ENCODE measurements around the gene TTC34.

TTC34 gene

DNA sequence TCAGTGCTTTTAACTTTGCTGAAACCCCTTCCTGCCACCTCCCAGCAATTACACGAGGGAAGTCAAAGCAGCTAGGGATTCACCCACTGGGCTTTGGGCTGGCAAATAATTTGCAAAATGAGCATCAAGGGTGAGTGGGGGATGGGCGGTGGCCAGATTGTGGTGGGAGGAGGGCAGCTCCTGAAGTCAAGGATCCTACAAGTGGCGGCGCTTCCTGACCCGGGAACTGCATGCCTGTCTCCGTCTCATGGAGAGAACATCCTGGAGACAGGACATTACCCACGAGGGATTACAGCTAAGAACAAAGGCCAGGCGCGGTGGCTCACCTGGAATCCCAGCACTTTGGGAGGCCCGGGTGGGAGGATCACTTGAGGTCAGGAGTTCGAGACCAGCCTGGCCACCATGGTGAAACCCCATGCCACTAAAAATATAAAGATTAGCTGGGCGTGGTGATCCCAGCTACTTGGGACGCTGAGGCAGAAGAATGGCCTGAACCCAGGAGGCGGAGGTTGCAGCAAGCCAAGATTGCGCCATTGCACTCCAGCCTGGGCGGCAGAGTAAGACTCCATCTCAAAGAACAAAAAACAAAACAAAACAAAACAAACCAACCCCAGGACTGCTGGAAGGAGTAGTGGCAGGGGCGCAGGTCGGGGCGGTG lies 12.9 kb downstream of the TTC34 start:
- TF ChIP-seq, protein P1, sequence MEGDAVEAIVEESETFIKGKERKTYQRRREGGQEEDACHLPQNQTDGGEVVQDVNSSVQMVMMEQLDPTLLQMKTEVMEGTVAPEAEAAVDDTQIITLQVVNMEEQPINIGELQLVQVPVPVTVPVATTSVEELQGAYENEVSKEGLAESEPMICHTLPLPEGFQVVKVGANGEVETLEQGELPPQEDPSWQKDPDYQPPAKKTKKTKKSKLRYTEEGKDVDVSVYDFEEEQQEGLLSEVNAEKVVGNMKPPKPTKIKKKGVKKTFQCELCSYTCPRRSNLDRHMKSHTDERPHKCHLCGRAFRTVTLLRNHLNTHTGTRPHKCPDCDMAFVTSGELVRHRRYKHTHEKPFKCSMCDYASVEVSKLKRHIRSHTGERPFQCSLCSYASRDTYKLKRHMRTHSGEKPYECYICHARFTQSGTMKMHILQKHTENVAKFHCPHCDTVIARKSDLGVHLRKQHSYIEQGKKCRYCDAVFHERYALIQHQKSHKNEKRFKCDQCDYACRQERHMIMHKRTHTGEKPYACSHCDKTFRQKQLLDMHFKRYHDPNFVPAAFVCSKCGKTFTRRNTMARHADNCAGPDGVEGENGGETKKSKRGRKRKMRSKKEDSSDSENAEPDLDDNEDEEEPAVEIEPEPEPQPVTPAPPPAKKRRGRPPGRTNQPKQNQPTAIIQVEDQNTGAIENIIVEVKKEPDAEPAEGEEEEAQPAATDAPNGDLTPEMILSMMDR (IDR thresholded peaks at IDR 0.05; ENCODE audit: extremely low read depth, insufficient read depth, missing control alignments): no peak
- in situ Hi-C loops (cut with MboI; ENCODE audit: low pct_unique_long_range_greater_than_20kb, low sequenced_read_pairs, unreplicated experiment): no loop called here
- DNase-seq (ENCODE audit: low spot score): no peak

DNA sequence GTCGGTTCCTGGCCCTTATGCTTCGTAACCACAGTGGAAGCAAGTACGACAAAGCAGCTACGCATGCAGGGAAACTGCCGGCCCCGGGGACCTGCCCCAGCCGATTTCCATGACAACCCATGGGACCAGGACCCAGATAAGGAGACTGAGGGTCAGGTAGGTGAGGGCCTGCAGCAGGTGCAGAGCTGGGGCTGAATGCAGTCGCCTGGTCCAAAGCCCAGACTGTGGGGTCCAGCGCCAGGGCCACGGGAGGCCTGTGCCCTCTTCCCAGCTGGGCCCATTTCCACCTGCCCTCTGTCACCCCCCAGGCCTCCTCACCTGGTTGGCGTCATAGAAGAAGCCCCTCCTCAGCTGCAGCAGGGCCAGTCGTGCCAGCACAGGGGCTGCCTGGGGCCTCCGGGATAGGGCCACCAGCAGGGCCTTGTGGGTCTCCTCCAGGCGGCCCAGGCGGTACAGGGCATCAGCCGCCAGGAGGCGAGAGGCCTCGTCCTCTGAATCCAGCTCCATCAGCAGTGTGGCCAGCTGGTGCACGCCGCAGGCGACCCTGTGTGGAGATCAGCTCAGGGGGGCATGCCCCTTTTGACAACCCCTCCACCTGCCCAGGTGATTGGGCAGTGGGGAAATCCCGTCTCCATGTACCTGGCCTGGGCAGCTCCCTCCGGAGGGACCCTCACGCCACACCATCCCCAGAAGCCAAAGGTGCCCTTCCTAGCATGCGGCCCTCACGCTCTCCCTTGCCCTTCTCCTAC lies 14.2 kb downstream of the TTC34 start:
- TF ChIP-seq, protein P1 (IDR thresholded peaks at IDR 0.05; ENCODE audit: extremely low read depth, insufficient read depth, missing control alignments): no peak
- in situ Hi-C loops (cut with MboI; ENCODE audit: low pct_unique_long_range_greater_than_20kb, low sequenced_read_pairs, unreplicated experiment): no loop called here
- no peak for DNase-seq (ENCODE audit: low spot score)

DNA sequence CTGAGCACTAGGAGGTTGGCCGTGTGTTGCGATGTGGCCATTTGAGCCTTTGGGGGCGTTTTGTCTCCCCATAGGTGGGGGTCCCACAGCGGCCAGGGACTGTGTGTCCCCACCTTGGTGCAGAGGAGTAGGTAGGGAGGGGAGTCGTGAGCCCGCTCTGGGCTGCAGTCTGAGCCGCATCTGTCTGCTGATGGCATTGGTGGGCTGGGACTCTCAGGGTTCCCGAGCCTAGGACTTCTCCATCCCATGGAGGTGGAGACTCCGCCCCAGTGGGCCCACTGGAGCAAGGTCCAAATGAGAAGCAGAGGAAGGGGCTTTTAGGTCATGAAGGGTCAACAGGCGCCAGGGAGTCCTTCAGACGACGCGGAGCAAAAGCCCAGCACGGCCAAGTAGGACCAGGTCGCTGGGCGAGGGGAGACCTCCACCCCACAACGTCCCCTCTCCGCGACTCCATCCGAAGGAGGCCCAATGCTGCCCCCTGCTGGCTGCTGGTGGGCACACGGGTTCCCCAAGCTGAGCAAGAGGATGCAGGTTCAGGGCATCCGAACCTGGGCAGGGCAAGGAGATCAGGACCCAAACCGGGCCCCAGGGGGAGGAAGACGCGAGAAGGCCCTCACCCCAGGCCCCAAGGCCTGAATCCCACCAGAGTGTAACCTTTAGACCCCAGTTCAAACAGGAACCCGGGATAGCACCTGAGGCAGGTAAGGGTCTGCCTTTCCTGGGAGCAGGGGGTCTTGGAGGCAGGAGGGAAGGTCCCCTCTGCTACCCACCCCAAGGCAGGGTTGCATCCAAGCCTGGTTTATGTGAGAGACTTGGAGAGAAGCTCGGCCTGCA lies 14.9 kb downstream of the TTC34 start:
- peak; percentile 77 for DNase-seq (ENCODE audit: low spot score)
- TF ChIP-seq, protein P1 (IDR thresholded peaks at IDR 0.05; ENCODE audit: extremely low read depth, insufficient read depth, missing control alignments): peak; percentile 76
- in situ Hi-C loops (cut with MboI; ENCODE audit: low pct_unique_long_range_greater_than_20kb, low sequenced_read_pairs, unreplicated experiment): no loop called here

DNA sequence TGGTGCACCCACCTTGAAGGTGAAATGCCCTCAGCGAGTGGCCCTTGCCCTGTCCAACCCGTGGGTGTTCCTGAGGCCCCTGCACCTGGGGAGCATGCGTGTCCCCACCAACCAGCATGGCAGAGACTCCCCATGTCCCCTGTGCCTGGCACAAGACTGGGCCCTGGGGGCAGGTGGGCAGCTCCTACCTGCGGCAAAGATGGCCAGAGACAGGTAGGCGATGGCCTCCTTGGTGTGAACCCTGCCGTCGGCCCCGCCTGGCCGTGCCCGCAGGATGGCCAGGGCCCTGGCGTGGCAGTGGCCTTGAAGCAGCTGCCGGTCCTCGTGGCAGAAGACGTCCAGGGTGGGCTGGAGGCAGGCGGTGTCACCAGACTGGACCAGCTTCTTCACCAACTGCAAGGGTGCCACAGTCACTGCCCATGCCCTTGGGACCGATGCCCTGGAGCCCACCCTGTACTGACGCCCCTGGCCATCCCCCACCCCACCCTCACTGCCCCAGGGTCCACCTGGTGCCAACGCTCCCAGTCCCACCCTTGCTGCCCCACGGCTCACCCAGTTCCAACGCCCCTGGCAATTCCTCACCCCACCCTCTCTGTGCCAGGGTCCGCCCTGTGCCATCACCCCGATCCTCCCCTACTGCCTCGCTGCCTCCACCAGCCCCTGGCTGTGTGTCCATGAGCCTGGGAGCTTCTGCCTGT lies 15.7 kb downstream of the TTC34 start:
- in situ Hi-C loops (cut with MboI; ENCODE audit: low pct_unique_long_range_greater_than_20kb, low sequenced_read_pairs, unreplicated experiment): no loop called here
- no peak for DNase-seq (ENCODE audit: low spot score)
- TF ChIP-seq, protein P1 (IDR thresholded peaks at IDR 0.05; ENCODE audit: extremely low read depth, insufficient read depth, missing control alignments): no peak

DNA sequence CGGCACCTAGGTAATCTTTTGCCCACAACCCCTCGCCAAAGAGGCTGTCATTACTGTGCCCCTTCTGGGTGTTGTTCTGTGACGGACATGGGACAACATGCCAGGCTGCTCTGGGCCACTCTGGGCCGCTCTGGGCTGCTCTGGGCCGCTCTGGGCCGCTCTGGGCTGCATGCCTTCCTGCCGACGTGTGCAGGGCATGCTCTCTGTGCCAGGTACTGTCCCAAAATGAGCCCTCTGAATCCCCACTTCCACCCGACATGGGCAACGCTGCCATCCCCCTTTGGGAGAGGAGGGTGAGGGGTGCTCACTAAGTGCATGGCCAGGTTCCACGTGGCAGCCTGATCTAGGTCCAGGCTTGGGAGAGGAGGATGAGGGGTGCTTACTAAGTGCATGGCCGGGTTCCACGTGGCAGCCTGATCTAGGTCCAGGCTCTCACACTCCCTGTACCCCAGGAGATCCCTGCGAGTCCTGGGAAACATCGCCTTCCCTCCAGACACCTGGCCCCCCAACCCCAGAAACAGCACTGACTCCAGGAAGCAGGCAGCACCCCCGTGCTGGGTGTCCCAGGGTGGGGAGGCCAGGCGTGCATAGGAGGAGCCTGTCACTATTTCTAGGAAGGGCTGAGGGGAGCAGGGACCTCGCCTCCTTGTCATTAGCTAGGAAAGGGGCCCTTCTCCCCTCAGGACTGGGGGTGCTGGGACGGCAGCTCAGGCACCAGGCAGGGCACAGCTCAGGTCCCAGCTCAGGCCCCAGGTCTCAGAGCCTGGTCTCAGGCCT lies 16.5 kb downstream of the TTC34 start:
- in situ Hi-C loops (cut with MboI; ENCODE audit: low pct_unique_long_range_greater_than_20kb, low sequenced_read_pairs, unreplicated experiment): no loop called here
- TF ChIP-seq, protein P1 (IDR thresholded peaks at IDR 0.05; ENCODE audit: extremely low read depth, insufficient read depth, missing control alignments): no peak
- DNase-seq (ENCODE audit: low spot score): no peak

All from GM13977 (cell line).